Activated naive CD4-positive, alpha-beta T cell treated with anti-CD3 and anti-CD28 coated beads, Interleukin-2, amount 10 ng/mL, durations not matched to agents 5 hours and 36 hours (primary cell): ENCODE measurements around the gene LY6G5B. TPM values are rescaled to one million over a fixed set of nuclear protein-coding genes. Genes with fewer than 3 reads are reported as not detected.

Experiments
- total RNA-seq, 2 experiments: library from RNA; stranded (reverse); gene quantifications; one replicate each; pipeline ENCODE4 v1.2.3, GENCODE V29; 2021

LY6G5B gene, protein sequence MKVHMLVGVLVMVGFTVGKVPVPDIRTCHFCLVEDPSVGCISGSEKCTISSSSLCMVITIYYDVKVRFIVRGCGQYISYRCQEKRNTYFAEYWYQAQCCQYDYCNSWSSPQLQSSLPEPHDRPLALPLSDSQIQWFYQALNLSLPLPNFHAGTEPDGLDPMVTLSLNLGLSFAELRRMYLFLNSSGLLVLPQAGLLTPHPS
- 10 to 100 TPM; 20.3 to 23.5 TPM for total RNA-seq

DNA sequence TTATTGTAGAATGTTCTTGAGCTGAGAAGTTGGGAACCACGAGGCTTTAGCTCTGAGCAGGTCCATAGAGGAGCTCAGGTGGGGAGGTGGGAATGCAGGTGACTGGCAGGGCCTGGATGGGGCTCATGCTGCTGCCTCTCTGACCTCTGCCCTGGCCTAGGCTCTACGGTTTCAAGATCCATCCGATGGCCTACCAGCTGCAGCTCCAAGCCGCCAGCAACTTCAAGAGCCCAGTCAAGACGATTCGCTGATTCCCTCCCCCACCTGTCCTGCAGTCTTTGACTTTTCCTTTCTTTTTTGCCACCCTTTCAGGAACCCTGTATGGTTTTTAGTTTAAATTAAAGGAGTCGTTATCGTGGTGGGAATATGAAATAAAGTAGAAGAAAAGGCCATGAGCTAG, at the start of gene LY6G5B:
Gene LY6G5B (plus strand): TSS at position 301 of the 400 bp plus-strand sequence. CDS start 975 bp downstream, outside the sequence.

DNA sequence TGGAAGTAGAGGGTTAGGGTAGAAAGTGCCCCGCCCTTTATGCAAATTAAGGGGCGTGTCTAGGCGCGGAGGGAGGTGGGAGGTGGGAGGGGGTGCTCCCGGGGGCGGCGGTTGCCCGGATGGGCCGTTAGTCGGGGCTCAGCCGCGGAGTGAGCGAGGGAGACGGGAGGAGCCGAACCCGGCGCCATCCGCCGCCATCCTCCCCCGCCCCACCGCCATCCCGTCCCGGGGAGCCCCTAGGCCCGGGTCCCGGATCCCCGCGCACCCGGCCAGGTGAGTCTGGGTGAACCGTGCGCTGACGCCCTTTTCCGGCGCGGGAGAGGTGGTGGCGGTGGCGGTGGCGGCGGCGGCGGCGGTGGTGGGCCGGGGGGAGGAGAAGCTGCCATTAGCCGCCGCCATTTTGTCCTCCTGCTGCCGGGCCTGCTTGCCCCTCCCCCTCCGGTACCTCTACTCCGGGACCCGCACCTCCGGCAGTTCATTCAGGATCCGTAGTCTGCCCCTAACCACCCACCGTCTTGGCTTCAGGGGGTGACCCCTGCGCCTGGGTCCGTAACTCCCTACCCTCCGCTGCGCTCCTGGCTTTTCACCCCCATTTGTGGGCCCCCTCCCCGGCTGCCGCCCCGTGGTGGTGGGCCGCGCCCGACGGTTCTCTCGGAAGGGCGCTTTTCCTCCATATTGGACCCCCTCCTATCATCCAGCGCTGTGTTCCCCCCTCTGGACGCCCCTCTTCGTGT, 49.0 kb upstream of the LY6G5B start, which contains the start of gene PRRC2A:
Gene PRRC2A (plus strand): TSS at position 130 of the 734 bp plus-strand sequence. CDS start 2,075 bp downstream, outside the sequence.

DNA sequence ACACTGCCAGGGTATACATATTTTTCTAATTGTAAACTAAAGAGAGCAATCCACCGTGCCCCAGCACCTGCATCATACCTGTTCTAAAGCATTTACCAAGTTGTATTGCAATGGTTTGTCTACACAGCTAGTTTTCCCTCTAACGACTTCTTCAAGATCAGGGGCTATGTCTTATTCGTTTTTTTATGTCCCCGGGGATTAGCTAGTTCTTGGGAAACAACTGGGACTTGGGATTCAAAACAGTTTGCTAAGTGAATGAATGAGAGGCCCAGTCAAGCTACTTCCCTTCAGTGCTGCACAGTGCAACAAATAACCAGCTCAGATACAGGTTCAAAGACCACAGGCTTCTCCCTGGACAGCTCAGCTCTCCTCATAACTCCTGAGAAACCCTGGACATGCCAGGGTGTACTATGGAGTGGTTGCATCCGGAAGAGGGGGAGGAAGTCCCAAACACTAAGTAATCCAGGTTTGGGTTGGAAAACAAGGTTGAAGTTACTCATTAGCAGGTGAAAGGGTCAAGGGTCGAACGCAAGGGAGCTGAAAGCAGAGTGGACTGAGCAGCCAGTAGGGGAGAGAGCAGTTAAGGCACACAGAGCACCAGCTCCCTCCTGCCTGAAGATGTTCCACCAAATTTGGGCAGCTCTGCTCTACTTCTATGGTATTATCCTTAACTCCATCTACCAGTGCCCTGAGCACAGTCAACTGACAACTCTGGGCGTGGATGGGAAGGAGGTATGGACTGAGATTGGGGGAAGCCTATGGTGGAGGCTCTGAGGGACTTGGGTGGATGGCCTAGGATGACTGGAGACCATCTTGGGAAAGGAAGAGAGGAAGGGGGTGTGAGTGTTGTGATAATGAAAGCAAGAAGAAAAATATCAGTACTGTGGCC, 14.2 kb upstream of the LY6G5B start, which contains the start of gene APOM:
Gene APOM (plus strand): TSS at position 546 of the 889 bp plus-strand sequence. CDS start 73 bp downstream, at position 619.

DNA sequence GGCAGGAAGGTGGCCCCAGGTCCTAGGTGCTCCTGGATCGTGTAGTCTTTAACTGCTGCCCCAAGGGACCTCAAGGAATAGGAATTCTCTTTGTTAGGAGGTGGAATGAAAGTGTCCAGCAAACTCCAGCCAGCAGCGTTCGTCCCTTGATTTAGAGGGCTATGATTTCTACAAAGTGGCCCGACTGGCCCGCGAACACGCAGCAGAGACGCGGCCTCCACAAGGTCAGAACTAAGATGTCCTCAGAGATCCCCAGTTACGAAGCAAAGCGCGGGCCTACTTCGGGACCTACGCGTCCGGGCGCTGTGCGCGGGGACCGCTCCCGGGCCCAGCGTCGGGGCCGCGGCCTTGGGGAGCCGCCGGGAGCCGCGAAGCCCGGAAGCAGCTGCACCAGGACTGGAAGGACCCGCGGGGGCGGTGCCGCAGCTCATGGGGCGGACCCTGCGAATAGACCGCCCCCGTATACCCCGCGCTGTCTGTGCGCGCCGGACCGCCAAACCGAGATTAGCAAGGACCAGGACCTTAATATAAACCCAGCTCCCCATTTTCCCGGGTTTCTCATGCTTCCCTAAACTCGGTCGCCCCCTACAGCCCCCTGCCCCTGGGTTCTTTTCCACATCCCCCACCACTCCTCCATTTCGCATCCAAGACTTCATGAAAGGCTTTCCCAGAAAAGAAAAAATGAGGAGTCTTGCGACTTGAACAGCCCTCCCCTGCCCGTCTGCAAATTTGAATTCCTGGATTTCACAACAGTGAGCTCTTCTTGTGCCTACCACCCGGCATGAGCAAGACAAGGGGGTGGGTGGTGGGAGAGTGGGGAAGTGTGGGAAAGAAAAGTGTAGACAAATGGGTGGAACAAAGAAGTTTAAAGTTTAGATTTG, 9.2 kb upstream of the LY6G5B start, which contains the start of gene C6orf47:
Gene C6orf47 (minus strand): TSS at position 398 of the 881 bp plus-strand sequence. CDS start 831 bp downstream, outside the sequence.

DNA sequence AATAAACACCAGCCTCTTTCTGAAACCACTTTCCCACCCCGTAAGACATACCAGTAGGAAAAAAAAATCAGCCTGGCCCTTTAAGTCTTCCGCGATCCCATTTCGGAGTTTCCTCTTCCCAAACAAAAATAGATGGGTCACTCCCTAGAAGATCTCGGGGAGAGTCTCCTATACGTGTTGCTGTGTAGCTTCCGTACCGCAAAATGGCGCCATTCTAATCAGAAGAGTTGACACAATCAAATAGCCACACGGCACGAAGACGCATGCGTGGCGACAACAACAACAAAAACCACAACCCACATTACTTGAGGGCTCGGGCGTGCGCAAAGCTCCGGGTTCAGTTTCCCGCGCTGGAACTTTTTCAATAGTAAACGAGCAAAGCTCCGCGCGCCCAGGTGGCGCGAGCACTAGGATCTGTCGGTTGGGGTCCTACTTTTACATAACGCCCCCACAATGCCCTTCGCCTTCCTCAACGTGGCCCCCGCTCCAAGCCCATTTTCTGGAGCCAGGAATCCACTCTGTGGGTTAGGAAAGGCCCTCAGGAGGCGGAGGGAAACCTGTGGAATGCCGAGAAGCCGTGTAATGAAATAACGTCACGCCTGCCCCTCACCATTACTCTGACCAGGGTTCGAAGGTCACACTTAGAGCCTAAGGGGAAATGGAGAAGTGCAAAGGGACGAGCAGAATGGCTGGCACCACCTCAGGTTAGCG, 4.8 kb upstream of the LY6G5B start, which contains the start of gene GPANK1:
Gene GPANK1 (minus strand): TSS at position 208 of the 711 bp plus-strand sequence. CDS start 519 bp downstream, outside the sequence.

DNA sequence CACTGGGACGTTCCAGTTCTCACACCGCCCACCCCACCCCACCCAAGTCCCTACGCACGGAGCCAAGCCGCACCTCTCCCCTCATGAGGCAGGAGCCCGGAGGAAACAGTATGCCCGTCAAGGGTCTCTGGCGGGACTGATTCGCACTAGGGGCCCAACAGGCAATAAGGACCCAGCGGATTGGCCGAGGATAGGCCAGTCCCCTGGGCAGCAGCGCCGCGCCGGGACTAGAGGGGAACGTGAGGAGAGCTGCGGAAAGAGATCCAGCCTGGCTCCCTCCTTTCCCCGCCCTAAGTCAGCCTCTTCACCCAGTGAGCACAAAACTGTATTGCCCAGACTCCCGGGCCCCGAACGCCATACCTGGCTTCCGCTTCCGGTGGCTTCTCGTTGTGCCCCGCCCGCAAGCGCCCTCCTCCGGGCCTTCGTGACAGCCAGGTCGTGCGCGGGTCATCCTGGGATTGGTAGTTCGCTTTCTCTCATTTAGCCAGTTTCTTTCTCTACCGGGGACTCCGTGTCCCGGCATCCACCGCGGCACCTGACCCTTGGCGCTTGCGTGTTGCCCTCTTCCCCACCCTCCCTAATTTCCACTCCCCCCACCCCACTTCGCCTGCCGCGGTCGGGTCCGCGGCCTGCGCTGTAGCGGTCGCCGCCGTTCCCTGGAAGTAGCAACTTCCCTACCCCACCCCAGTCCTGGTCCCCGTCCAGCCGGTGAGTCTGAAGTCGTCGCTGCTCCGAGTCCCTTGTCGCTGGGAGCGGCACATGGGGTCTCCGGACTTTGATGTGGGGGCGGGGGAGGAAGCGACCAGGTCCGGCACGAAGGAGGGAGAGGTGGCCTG, 4.1 kb upstream of the LY6G5B start, which contains the start of gene CSNK2B:
Gene CSNK2B (plus strand): TSS at position 580 of the 836 bp plus-strand sequence. CDS start 752 bp downstream, outside the sequence.

DNA sequence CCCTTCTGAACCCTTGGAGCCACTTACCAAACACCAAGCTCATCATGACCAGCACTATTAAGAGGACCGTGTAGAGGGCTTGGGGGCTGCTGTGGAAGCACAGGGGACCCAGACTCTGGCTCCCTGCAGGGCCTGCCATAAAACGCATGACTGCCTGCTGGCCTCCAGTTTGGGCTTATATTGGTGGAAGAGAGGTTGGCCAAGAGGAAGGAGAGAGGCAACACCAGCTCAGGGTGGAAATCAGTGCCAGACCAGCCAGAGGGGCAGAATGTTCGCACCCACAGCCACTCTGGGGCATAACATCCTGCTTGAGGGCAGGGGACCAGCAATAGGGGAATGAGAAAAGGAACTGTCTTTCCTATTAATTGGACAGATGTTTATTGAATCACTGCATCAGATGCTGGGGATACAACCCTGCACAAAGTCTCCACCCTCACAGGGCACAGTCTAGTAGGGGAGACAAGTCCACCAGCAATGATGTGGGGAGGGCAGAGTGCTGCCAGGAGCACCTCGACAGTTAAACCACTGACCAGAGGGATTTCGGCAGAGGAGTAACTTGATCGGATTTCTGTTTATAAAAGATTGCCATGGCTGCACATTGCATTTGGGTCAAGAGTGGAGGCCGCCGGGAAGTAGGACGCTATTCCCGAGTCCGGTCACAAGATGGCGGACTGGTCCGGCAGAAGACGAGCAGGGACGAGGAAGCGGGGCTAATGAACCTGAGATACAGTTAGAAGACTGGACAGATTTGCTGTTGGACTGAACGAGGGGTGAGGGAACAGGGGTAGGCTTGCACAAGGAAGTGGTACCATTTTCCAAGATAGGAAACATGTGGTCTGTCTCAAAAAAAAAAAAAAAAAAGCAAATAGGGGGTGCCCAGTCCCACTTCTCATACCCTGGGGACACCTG, 10.7 kb downstream of the LY6G5B start, which contains the start of gene LY6G5C:
Gene LY6G5C (minus strand): TSS at position 842 of the 909 bp plus-strand sequence. CDS start 694 bp downstream, at position 148.

DNA sequence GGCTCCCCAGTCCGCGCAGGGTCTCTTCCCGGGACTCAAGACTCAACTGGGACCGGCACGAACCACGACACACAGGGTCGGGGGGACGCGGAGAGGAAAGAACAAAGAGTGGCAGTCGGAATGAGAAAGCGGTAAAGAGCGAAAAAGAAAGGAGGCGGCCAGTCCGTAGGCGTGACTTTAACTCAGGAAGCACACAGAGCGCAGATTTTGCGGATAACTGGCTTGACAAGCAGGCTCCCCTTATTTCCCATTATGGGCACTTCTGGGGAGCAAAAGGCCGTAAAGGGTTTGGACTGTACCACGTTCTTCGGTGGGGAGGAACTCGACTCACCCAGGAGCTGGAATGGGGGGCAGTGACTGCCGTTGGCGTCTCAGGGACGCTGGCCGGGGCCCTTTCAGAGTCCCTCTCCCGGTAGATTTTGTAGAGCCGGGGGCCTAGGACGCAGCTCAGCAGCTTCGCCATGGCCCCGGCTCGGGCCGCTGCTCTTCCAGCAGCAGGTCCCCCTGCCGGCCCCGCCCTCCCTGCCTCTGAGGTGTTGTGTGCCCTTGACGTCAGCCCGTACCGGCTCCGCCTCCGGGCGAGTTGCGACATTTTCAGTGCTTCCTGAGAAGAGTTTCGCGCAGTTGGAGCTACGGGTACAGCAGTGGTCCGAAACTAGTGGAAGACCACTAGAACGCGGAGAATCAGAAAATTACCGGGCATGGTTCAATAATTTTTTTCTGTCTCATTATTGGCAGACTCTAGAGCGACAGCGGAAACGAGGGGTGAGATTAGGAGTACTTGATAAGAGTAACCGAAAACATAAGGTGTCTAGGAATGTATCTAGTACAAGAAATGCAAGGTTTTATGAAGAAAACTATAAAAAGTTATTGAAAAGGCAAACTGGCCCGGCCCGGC, 33.3 kb downstream of the LY6G5B start, which contains the start of gene ABHD16A:
Gene ABHD16A (minus strand): TSS at position 506 of the 898 bp plus-strand sequence. CDS start 43 bp downstream, at position 463.

DNA sequence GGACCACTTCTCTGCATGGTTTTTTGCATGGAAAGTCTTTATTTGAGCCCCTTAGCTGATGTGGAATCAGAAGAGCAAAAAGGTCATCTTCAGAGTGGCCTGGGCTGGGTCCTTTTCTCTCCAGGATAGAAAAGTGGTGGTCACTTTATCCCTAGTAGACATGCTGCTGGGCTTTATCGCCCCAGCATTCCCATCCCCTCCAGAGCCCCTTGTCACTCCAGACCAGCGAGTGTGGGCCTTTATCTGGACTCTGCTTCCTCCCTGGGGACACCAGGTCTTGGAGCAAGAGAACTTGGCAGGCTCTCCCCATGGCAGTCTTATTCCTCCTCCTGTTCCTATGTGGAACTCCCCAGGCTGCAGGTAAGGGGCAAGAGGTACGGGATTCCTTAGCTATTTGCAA, 36.8 kb downstream of the LY6G5B start, which contains the start of gene LY6G6F:
Gene LY6G6F (plus strand): TSS at position 268 of the 400 bp plus-strand sequence. CDS start 41 bp downstream, at position 309.

DNA sequence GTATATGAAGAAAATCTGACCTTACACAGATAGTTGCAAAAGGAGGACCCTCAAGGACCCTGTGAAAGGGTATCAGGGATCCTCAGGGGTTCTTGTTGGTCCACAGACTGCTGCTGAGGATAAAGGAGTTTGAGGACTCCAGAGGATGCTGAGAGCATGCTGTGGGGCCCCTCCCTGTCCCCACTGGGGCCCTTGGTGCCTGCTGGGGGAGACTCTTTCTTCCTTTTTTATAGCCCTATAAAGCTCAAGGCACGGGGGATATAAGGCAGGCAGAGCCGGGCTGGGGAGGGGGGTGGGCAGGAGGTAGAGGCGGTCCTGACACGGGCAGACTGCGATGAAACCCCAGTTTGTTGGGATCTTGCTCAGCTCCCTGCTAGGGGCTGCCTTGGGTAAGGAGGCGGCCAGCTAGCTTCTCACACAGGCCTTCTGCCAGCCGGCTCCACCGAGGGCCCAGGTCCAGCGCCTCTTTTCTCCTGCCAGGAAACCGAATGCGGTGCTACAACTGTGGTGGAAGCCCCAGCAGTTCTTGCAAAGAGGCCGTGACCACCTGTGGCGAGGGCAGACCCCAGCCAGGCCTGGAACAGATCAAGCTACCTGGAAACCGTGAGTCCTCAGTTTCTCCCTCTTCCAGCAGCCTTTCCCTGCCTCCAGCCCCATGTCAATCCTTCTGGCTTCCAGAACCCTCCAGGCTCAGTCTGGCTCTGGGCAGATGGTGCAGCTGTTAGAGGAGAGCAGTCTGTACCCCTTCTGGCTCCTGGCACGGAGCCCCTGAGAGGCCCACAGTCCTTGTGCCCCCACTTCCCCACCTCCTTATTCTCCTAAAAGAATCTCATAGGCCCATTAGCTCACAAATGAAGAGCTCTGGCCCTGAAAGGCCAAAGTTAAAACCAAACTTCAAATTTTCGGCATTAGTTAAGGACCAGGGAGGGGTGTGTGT, 45.5 kb downstream of the LY6G5B start, which contains the start of gene LY6G6D:
Gene LY6G6D (plus strand): TSS at position 327 of the 937 bp plus-strand sequence. CDS start 8 bp downstream, at position 335.

DNA sequence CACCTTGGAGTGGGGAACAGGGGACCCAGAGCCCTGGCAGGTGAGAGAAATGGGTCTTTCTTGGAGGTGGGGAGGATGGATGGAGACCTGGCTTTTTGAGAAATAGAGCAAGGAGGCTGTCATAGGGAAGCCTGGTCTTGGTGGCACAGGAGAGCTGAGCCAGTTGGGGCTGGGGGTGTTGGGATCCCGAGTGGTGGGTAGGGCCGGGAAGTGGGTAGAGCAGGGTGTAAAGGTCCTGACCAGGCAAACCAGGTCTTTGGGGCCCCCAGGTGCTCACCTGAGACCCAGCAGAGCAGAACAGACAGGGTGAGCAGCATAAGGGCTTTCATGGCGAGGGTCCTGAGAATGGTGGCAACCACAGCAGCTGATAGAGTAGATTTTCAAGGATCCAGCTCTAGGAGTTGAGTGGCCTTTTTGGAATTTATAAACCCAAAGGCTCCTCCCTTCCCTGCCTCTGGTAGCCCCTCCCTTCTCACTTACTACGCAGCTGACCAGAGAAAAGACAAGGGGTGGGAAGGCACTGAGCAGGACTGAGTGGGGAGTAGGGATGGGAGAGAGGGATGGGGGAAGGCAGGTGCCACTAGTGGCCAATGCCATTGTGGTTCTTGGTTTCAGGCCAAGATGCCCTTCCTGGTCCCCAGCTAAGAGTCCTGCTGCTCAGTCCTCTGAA, 51.7 kb downstream of the LY6G5B start, which contains the start of gene LY6G6C:
Gene LY6G6C (minus strand): TSS at position 396 of the 670 bp plus-strand sequence. CDS start 67 bp downstream, at position 329.

